SKM-1 (cell line): Measurements from ENCODE around the gene HOXB13.
A peak's percentile ranks its signal among the peaks of the same experiment; 100 is the strongest.

ENCODE experiments used
- DNase-seq: peaks from one replicate; lab custom pipeline; 2025; ENCODE audit not compliant: unreplicated experiment; lab: John Stamatoyannopoulos, UW

Gene HOXB13

DNA sequence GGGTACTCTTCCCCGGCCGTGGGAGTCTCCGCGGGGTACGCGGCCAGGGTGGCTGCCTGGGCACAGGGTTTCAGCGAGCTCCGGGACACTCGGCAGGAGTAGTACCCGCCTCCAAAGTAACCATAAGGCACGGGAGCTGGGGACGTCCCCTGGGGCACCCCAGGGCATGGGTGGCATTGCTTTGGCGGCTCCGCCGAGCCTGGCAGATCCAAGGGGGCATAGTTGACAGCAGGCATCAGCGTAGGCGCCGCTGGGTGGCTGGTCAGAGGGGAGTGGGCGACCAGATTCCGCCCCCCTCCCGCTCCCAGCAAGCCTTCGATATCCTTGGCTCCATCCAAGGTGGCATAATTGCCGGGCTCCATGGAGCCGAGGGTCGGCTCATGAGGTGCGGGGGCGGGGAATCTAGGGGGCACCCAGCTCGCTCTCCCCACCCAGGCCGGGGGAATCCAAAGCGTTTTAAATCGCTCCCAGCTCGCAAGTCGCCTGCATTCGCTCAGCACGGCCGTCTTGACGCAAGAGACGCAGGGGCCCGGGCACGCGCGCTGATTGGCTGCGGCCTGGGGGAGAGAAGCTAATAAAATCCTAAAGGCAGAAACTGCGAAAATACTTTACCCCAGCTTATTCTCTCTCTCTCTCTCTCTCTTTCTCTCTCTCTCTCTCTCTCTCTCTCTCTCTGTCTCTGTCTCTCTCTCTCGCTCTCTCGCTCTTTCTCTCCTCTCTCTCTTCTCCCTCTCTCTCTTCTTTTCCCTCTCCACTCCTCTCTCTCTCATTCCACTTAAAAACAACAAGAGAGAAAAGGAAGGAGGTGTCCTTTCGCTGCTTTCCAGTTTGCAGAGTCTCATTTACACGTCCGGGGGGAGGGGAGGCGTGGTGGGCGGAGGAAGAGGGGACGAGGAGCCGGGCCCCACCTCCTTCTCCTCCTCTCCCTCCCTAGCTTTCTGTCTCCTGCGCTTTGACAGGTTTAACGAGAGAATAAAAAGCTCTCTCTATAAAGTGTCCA, at the start of gene HOXB13:
TSS of gene HOXB13 (minus strand) at position 519 of the 1,000 bp plus-strand sequence. CDS start at position 362, 157 bp downstream.
- DNase-seq = no peak

DNA sequence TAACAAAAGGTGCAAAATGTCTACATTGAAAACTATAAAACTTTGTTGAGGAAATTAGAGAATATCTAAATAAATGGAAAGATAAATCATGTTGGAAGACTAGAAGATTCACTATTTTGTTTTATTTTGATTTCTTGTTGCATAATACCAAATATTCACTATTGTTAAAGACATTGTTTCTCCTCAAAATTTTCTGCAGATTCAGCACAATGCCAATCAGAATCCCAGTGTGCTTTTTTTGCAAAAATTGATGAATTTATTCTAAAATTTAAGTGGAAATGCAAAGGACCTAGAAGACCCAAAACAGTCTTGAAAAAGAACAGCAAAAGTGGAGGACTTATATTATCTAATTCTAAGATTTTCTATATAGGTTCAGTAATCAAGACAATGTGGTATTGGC, 48.1 kb upstream of the HOXB13 start:
- no peak for DNase-seq

DNA sequence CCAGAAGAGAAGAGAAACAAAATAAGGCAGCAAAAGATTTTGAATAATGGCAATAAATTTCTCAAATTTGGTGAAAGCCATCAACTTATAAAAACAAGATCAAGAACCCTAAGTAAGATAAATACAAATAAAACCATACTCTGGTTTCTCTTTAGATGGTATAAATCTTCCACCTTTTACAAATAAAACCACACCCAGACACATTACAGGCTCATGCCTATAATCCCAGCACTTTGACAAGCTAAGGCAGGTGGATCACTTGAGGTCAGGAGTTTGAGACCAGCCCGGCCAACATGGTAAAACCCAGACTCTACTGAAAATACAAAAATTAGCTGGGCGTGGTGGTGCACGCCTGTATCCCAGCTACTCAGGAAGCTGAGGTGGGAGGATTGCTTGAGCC, 44.7 kb upstream of the HOXB13 start:
- DNase-seq = no peak

DNA sequence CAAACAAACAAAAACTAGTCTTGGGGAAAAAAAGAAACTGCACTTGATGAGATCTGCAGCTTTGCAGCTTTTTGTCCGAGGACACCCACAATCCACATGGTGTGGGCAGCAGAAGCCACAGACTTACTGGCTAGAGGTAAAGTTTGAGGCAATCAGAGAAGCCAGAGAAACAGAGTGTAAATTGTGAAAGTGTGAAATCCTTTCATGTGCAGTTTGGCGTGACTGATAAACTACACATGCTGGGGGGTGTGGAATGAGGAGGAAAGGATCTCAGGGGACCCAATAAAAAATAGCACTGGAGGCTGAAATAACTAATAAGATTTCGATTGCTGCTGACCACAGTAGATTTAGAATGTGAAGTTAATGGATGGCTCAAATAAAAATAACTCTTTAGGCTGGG, 42.4 kb upstream of the HOXB13 start:
- no peak for DNase-seq

DNA sequence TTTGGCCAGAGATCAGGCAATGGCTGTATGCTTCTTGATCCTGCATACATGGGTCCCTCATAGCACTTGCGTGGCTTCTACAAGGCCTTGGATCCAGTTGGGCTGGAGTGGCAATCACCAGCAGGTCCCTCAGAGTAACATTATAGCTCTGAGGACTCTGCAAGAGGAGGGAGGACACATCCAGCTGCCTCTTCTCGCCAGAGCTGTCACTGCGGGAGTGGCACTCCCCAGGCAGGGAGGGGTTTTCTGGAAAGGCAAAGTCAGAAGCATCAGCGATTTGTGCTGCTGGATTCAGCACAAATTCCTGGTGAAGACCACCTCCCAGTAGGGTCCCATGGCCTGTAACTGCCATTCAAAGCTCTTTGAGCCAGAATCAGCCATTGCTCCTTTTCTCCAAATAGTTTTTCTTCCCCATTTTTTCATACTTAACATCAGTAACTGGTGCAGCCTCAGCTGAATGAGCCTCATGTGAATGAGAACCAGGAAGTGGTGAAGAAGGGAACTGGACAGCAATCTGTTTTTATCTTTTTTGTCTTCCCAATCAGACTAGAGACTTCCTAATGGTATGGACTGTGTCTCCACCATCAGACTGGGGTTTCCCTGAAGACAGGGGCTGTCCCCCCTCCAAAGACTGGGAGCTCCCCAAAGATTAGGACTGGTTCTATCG, 40.6 kb upstream of the HOXB13 start:
- peak; percentile 11 for DNase-seq

DNA sequence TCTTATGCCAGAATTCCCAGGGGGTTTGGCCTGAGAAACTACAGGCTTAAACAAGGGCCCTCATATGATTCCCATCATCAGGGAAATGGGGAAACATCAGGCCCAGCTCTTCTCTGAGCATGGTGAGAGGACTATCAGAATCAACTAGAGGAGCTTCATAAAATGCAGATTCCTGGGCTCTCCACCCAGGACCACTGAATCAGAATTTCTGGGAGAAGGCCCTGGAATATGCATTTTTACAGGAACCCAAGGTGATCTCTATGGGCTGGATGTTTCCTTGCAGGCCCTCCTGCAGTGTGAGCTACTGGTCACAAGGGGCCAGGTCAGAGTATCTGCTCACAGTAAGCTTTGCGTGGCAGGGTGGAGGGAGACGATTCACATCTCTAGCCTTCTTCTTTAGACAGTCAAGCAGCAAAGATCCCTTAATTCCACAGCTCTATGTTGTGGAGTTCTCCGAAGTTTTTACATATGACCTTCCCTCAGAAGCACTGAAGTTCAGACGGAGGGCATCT, 38.8 kb upstream of the HOXB13 start:
- no peak for DNase-seq

DNA sequence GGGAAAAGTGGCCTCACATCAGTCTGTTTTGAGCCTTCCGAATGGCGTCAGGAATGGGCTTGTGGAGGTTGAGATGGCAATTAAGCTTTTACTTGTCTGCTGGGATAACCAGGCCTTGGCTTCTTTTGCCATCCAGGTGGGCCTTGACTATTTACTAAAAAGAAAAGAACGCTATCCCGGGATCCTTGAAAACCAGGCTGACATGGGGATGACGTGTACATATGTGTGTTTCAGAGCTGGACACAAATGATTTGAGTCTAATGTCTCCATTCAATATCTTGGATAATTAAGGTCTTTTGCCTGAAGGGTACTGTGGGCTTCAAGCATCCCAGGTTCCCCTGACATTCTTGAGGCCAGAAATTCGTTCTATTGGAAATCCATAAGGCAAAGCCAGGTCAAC, 32.6 kb upstream of the HOXB13 start:
- DNase-seq = no peak

DNA sequence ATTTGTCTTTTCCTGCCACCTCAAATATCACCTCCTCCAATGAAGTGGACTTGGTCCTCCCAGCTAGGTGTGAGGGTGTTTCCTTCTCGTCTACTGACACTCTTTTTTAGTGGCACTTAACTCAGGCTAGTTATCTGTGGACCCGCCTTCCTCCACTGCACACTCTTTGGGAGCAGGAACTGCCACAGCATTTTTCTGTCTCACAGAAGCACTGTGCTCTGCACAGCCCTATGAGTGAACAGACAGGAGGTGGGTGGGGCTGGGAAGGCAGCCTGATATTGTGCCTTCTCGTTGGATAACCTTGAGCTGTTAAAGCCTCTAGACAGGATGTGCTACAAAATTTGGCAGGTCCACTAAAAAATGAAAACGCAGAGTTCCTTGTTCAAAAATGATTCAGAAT, 31.9 kb upstream of the HOXB13 start:
- DNase-seq = no peak

DNA sequence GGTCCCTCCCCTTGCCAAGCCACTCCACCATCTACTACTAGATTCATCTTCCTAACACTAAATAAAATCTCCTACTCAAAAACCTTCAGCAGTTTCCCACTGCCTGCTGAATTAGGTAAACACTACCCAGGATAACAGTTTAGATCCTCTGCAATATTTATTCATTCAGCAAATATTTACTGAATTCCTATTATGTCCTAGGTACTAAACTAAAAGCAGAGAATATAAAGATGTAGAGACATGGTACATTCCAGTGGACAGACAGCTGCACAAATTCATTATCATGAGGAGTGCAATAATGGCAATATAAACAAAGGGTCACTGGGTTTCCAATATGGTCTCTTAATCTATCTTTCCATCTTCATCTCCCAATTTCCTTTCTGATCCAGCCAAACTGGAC, 30.7 kb upstream of the HOXB13 start:
- no peak for DNase-seq

DNA sequence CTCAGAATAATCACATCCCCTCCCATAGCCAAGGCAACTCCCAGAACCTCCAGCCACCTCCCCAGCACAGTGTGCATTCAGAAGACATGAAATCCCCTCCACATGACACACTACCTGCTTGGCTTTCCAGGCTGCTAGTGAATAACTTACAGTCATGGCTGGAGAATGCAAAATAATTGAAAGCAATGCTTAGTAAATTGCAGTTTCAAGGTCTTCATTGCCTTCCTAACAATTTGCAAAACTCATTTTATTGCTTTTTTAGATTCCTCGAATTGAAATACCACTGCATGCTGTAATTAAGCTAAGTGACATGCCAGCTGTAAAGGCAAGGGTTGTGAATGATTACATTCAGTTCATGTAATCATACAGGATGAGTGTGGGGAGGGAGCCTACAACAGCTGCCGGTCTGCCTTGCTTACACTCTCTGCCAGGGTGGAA, 29.0 kb upstream of the HOXB13 start:
- no peak for DNase-seq

DNA sequence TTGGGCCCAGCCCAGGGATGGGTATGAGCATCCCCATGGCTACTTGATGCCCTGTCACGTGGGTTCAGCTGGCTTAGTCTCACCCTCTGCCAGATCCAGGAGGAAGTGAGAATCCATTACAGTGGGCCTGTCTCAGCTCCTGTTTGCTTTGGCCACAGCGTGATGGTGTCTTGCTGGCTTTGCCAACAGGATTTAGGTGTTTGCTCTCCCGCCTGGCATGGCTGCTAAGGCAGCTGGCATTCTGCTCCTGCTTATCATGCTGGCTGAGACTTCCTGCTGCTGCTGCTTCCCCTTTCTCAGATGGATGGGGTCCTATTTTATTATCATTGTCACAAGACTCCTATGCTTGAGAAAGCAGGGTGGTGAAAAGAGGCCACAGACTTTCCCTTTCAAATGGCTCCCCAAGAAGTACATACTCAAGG, 28.3 kb upstream of the HOXB13 start:
- no peak for DNase-seq

DNA sequence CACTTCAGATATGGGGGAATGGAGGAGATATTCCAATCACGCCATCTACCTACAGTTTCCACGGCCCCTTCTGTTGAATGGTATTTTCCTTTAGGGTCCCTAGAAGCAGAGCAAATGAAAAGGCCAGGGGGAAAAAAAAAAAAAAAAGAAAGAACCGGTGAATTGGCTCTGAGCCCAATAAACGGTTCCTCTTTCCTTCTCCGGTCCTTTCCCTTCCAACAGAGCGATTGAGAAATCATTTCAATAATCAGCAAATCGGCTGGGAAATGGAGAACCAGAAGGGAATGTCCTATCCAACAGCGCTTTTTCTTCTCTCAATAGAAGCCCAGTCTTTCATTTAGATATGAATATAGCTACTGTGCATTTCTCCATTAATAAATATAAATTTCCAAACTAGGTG, 26.8 kb upstream of the HOXB13 start:
- DNase-seq = peak; percentile 35

DNA sequence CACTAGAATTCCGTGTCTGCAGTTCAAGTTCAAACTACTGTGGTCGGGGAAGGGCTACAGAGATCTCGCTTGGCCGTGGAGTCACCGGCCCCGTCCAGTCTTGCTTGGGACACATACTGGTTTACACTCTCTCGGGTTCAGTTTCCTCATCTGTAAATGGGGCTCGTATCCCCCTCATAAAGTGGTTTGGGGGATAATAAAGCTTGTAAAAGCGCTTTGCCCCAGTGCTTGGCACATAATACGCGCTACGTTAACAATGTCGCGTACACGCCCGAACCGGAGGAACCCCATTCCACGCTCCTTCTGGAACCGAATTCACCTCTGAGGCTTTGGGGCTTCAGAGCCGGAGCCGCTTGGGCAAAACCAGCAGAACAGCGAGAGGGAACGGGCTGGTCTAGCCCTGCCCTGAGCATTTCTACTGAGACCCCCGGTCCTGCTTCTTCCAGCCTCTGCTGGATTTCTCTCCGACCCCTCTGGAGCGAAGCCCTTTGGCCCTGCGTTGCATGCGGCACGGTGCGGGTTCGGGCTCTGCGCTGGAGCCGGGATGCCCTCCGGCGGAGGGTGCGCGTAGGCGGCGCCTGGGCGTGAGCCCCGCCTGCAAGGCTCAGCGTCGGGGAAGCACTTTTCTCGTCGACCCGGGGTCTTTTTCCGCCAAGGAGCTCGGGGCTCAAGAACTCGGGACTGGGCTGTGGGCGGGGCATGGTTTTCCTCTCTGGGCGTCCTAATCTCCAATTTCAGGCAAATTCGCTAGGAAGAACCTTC, 26.1 kb upstream of the HOXB13 start:
- no peak for DNase-seq

DNA sequence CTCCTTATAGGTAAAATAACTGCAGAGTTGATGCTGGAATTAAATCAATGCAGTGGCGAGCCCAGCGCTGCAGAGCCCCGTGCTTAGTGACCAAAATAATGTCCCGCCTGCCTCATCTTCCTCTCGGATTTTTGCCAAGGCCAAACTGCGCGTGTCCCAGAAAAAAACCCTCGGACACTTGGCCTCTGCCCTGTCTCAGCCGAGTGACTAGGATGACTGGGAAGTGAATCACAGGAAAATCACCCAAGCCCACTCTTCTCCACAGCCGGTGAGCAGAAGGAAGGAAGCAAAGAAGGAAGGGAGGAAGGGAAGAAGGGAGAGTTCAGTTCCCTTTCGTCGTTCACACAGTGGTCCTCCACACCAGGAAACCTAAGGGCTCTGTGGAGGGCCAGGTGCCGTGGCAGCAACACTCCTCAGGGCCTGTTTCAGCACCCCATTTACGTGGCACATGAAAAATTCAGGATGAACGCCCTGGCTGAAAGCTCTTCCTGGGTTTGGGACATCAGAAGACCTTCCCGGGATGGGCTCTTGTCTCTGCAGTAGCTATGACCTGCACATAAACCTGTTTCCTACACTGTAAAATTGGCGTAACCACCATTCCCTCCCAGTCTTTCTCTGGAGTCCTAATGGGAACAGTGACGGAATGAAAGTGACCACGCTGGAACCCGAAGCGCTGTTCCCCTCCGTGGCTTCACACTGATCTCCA, 25.4 kb upstream of the HOXB13 start:
- no peak for DNase-seq

DNA sequence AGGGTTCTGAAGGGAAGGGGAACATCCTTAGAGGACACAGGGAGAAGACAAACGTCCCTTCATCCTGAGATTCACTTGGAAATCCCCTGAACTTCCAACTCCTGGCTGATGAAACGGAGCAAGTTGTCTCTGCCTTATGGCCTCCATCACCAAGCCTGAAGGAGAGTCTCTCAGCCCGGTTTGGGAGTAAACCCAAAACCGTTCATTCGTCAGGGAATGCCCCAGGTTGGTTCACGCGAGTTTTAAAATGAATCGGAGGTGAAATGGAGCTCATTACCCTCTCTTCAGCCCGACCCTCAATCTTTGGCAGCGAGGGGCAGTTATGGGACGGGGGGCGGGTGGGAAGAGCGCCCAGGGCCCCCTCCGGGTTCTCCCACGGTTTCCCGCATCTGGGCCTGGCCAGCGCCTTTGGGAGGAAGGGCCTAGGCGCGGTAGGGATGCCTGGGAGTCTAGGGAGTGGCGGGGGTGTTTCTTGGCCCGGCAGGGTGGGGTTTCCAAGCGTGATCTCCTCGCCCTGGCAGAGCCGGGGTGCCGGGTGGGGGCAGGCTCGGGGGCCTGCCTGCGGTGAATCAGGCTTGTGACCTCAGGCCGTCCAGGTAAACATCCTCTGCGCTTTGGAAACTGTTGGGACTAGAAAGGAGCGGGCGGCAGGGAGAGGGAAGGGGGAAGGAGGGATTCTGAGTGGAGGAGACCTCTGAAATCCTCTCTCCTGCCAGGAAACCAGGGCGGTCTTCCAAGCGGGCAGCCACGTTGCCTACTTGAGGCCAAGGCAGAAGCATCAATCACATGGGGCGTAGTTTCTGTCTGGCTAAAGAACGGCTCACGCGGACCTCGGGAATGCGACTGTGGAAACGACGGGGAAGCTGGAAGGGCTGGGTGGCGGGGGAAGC, 24.1 kb upstream of the HOXB13 start:
- DNase-seq = no peak

DNA sequence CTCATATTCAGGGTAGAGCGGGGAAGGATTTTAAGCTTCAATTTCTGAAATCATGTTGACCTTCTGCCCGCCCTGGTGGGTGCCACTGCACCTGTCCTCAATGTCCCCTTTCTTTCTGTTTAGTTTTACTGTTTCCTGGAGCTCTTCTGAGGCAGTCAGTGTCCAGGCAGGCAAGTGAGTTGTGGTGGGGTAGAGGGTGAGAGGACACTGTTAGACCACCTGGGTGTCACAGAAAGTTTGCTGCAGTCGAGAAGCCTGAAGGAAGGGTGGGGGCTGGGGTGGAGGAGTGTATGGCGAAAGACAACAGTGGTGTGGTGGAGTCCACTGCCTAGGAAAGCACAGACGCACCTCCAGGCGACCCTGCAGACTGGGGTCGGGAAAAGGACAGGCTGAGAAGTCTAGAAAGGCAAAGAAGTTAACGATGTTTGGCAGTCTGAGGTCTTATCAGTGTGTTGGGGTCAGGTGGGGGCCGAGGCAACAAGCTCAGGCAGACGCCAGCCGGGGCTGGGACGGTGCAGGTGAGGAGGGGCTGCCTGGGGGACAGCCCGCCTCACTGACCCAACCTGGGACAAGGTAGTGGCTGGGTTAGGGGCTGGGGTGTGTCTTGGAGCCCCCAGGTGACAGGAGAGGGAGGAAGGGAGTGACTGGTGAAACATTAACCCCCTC, 23.3 kb upstream of the HOXB13 start:
- DNase-seq = no peak

DNA sequence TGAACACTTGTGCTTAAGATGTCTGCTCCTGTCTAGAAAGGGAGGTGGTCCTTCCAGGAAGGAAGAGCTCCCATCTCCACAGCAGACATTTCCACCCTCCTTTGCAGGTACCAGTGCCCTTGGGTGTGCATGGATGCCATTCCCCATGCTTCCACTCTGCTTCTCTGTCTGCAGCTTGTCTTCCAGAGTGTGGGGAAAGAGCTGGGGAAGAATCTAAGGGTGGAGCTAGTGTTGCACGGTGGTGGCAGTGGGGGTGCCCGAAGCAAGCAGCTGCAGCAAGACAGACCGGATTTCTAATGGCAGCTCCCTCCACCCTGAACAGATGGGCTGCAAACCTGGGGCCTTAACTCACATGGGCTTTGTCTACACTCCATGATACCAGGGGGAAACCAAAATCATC, 22.6 kb upstream of the HOXB13 start:
- no peak for DNase-seq

DNA sequence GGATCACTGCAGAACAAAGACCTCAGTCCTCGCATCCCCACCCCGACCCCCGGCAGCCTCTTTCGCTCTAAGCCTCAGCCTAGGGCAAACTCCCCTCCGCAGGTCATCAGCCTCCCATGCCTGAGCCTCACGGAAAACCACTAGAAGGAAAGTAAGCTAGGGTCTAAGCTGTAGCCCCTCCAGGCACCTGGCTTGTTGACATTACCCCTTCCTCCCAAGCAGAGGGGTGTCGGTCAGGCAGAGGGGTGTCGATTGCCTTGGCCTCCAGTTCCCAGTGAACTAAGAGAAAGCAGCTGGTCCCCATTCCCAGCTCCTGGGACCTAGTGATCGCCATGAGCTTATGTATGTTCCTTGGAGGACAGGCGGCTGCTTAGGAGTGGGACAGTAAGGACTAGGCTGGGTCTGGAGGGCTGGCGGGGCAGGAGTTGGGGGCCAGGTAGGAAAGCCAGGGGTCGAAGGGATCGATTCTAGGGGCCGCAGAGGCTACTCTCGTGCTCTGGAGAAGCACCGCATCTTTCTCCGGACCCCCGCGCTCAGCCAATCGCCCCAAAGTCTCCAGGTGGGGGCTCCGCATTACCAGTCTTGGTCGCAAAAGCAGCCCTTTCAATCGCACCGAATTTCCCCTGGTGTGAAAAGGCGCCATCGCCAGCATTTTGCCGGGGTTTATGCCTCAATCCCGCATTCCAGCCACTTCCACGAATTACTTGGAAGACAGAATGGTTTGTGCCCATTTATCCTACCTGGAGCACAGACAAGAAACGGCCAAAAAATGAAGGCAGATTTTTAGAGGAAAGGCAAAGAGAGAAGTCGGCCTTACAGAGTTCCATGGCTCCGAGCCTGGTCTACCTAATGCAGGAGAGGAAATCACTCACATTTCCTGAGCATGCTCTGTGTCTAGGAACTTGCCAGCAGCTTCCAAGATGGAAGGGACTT, 21.3 kb upstream of the HOXB13 start:
- DNase-seq = no peak
